B cell (primary cell): ENCODE data around the gene SVIP. TPM values are rescaled to one million over a fixed set of nuclear protein-coding genes. Genes with fewer than 3 reads are reported as not detected.

Experiments
- ATAC-seq: fragments of 200-7000 bp; cut with Tn5 transposase; one replicate; pipeline ENCODE4 v1.10.0; 2021; ENCODE audit warnings: low read depth, mild to moderate bottlenecking, moderate number of reproducible peaks, moderate library complexity
- CTCF ChIA-PET: fragments of 350-600 bp; sonication (Branson Sonifier 250); formaldehyde crosslinking; loops from one replicate; lab custom pipeline; 2021; ENCODE audit warnings: antibody characterized with exemption, inconsistent platforms; lab: Charles Lee
- POLR2A ChIA-PET: fragments of 350-600 bp; sonication (Branson Sonifier 250); formaldehyde crosslinking; loops from one replicate; lab custom pipeline; 2021; ENCODE audit warnings: antibody characterized with exemption; lab: Charles Lee
- DNase-seq: peaks from one replicate; pipeline ENCODE4 v3.0.0; 2013
- H2AFZ ChIP-seq: 2 replicates; pipeline ENCODE4 v1.6.1; 2012; ENCODE audit warnings: mild to moderate bottlenecking, low read depth, low read length; ENCODE audit not compliant: insufficient read depth, poor library complexity, severe bottlenecking
- H3K27ac ChIP-seq, 2 donors: 1 replicate in 1 of 2; 2 replicates in 1 of 2; pipeline ENCODE4 v1.5.1; 2012 to 2013; ENCODE audit warnings: low read length in 2 of 2, mild to moderate bottlenecking in 2 of 2, moderate library complexity in 1 of 2
- H3K27me3 ChIP-seq, 4 experiments: fragments of 200-600 bp in 1 of 4; sonication (generic) in 1 of 4; replicated peaks in 1 of 4; 1 replicate in 2 of 4; 2 replicates in 2 of 4; pipeline versions ENCODE4 v1.6.1 to v1.7.0; 2013 to 2016; ENCODE audit warnings: low read length in 3 of 4, mild to moderate bottlenecking in 2 of 4, mixed read lengths in 1 of 4, moderate library complexity in 1 of 4; ENCODE audit not compliant: insufficient read depth in 4 of 4, control insufficient read depth in 3 of 4; ENCODE audit errors: control extremely low read depth in 1 of 4
- H3K36me3 ChIP-seq, 2 experiments: replicated peaks in 1 of 2; 1 replicate in 1 of 2; 2 replicates in 1 of 2; pipeline versions ENCODE4 v1.6.1 to v1.7.1; 2013; ENCODE audit warnings: low read length in 1 of 2; ENCODE audit not compliant: insufficient read depth in 2 of 2, control insufficient read depth in 1 of 2; ENCODE audit errors: control extremely low read depth in 1 of 2, extremely low read depth in 1 of 2
- H3K4me1 ChIP-seq, 2 donors: fragments of 200-600 bp in 1 of 2; sonication (generic) in 1 of 2; 1 replicate in 1 of 2; 2 replicates in 1 of 2; pipeline versions ENCODE4 v1.5.1 to v1.6.1; 2013 to 2017; ENCODE audit warnings: low read length in 2 of 2; ENCODE audit not compliant: control insufficient read depth in 2 of 2, insufficient read depth in 2 of 2
- H3K4me2 ChIP-seq: replicated peaks from 2 replicates; pipeline ENCODE3; 2012; ENCODE audit warnings: mild to moderate bottlenecking, low read depth, low read length; ENCODE audit not compliant: poor library complexity, severe bottlenecking
- H3K4me3 ChIP-seq, 5 experiments: fragments of 200-600 bp in 1 of 5; sonication (generic) in 1 of 5; 1 replicate in 3 of 5; 2 replicates in 2 of 5; pipeline versions ENCODE4 v1.5.1 to v1.7.0; 2011 to 2016; ENCODE audit warnings: low read length in 4 of 5, mild to moderate bottlenecking in 4 of 5, low read depth in 2 of 5, control low read depth in 1 of 5, moderate library complexity in 1 of 5; ENCODE audit not compliant: insufficient read depth in 1 of 5; ENCODE audit errors: control extremely low read depth in 1 of 5, extremely low read depth in 1 of 5
- H3K79me2 ChIP-seq: fragments of 200-600 bp; sonication (generic); one replicate; pipeline ENCODE4 v1.6.0; 2016; ENCODE audit warnings: low read length; ENCODE audit not compliant: control insufficient read depth, insufficient read depth
- H3K9ac ChIP-seq: fragments of 200-600 bp; sonication (generic); 2 replicates; pipeline ENCODE4 v1.6.1; 2017; ENCODE audit warnings: mild to moderate bottlenecking, low read length, moderate library complexity
- H3K9me3 ChIP-seq, 3 donors: one replicate each; pipeline versions ENCODE4 v1.6.1 to v1.7.1; 2013; ENCODE audit warnings: low read length in 2 of 3; ENCODE audit not compliant: control insufficient read depth in 2 of 3, insufficient read depth in 1 of 3; ENCODE audit errors: control extremely low read depth in 1 of 3
- H4K20me1 ChIP-seq: 2 replicates; pipeline ENCODE4 v1.6.0; 2012; ENCODE audit warnings: mild to moderate bottlenecking, low read length; ENCODE audit not compliant: insufficient read depth, control insufficient read depth, poor library complexity, severe bottlenecking
- H3K27ac Mint-ChIP-seq: one replicate; pipeline ENCODE4 v1.8.0; 2021; ENCODE audit warnings: mixed read lengths
- H3K27me3 Mint-ChIP-seq: one replicate; pipeline ENCODE4 v1.8.0; 2021; ENCODE audit warnings: mixed read lengths
- H3K4me1 Mint-ChIP-seq: one replicate; pipeline ENCODE4 v1.8.0; 2021; ENCODE audit warnings: mixed read lengths
- H3K4me3 Mint-ChIP-seq: one replicate; pipeline ENCODE4 v1.8.0; 2021; ENCODE audit warnings: mixed read lengths
- H3K9me3 Mint-ChIP-seq: one replicate; pipeline ENCODE4 v1.8.0; 2022; ENCODE audit warnings: mixed read lengths; ENCODE audit not compliant: insufficient read depth
- EZH2 ChIP-seq: IDR thresholded peaks from 2 replicates; pipeline ENCODE4 v1.6.1; 2012; ENCODE audit warnings: borderline replicate concordance, low read depth, mild to moderate bottlenecking, moderate library complexity, low read length; ENCODE audit not compliant: insufficient read depth, poor library complexity, severe bottlenecking
- intact Hi-C: fragments of 100-400 bp; cut with micrococcal nuclease; formaldehyde crosslinking; loops from one replicate; pipeline ENCODE4 v1.10.0; 2022
- polyA plus RNA-seq: library from polyadenylated mRNA; depleted of rRNA; stranded (reverse); fragments of >200 nt; gene quantifications from 2 replicates; pipeline ENCODE4 v1.2.3, GENCODE V29; 2012
- total RNA-seq, 2 donors: library from RNA; stranded (reverse); fragments of 120-200 nt in 1 of 2; gene quantifications; 1 replicate in 1 of 2; 2 replicates in 1 of 2; pipeline versions ENCODE4 v1.2.3 to v1.2.4, GENCODE V29; 2013 to 2022
- TF ChIP-seq, protein P1 (sequence below): fragments of 200-600 bp; IDR thresholded peaks from one replicate; pipeline ENCODE4 v1.8.0; 2022; ENCODE audit warnings: antibody characterized with exemption, mild to moderate bottlenecking

Gene SVIP
- total and polyA plus RNA-seq, 2 donors (not counting 1 experiment from before 2014, with no cell fraction given) = 5.6 to 20.4 TPM

DNA sequence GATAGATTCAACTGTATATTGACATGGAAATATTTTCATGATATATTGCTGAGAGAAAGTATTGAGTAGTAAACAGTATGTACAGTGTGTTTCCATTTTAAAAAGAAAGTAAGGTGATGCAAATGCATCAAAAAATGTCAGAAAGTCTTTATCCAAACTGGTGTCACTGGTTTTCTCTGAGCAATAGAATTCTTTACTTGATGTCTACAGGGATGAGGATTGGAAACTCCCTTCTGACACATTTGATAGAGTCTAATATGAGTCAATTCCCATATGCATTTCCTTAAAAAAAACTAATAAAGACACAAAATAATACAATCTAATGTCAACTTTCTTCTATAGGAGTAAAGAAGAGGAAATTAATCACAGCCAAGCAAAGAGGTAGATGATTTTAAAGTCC, 49.0 kb upstream of the SVIP start:
- H3K36me3 ChIP-seq = no peaks in the 10 kb centered on the region
- ChIA-PET CTCF (interaction anchor here (0.9 to 3.1 kb wide), 3 partner anchors 12 to 91 kb away, joined by 3 to 10 read pairs (median 4); partner anchors contain the start of gene SVIP), POLR2A (no interaction called here)
- no peak overlapping the region for H3K4me3 ChIP-seq
- H3K4me3 Mint-ChIP-seq = no peak overlapping the region
- no peaks in the 10 kb centered on the region for H3K9me3 Mint-ChIP-seq
- no peaks in the 10 kb centered on the region for H4K20me1 ChIP-seq
- ATAC-seq (no peak), DNase-seq (no peak)
- H3K4me2 ChIP-seq = no peak overlapping the region
- H2AFZ ChIP-seq = no peak overlapping the region
- H3K9ac ChIP-seq = no peak overlapping the region
- no peak overlapping the region for H3K27ac Mint-ChIP-seq
- no peak overlapping the region for H3K27ac ChIP-seq
- H3K79me2 ChIP-seq = no peaks in the 10 kb centered on the region
- no peaks in the 10 kb centered on the region for H3K27me3 ChIP-seq
- intact Hi-C loops = no loop called here
- H3K27me3 Mint-ChIP-seq = peaks cover 3% of the 10 kb centered on the region
- no peaks in the 10 kb centered on the region for H3K4me1 Mint-ChIP-seq
- TF ChIP-seq, protein P1, sequence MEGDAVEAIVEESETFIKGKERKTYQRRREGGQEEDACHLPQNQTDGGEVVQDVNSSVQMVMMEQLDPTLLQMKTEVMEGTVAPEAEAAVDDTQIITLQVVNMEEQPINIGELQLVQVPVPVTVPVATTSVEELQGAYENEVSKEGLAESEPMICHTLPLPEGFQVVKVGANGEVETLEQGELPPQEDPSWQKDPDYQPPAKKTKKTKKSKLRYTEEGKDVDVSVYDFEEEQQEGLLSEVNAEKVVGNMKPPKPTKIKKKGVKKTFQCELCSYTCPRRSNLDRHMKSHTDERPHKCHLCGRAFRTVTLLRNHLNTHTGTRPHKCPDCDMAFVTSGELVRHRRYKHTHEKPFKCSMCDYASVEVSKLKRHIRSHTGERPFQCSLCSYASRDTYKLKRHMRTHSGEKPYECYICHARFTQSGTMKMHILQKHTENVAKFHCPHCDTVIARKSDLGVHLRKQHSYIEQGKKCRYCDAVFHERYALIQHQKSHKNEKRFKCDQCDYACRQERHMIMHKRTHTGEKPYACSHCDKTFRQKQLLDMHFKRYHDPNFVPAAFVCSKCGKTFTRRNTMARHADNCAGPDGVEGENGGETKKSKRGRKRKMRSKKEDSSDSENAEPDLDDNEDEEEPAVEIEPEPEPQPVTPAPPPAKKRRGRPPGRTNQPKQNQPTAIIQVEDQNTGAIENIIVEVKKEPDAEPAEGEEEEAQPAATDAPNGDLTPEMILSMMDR = no peak
- TF ChIP-seq EZH2 = no peak
- no peaks in the 10 kb centered on the region for H3K9me3 ChIP-seq
- H3K4me1 ChIP-seq = no peaks in the 10 kb centered on the region

DNA sequence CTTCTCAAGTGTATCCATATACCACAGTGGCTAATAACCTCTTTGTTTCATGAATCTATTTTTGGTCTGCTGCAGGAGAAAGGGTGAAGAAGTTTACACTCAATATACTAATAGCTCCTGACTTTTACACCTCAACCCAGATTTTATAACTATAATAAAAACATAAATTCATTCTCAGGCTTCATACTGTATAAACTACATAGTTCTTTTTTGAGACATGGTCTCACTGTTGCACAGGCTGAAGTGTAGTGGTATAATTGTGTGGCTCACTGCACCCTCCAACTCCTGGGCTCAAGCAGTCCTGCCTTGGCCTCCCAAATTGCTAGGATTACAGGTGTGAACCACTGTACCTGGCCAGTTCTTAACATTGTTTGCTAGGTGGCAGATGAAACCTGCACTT, 48.4 kb upstream of the SVIP start:
- H3K9me3 ChIP-seq = no peaks in the 10 kb centered on the region
- CTCF ChIA-PET = interaction anchor here (0.9 to 3.1 kb wide), 4 partner anchors 12 to 90 kb away, joined by 3 to 10 read pairs (median 6); partner anchors contain the start of gene SVIP
- no peaks in the 10 kb centered on the region for H3K9me3 Mint-ChIP-seq
- H3K9ac ChIP-seq = no peak overlapping the region
- peaks cover 3% of the 10 kb centered on the region for H3K27me3 Mint-ChIP-seq
- H3K4me1 Mint-ChIP-seq = no peaks in the 10 kb centered on the region
- H4K20me1 ChIP-seq = no peaks in the 10 kb centered on the region
- no peaks in the 10 kb centered on the region for H3K27me3 ChIP-seq
- no peaks in the 10 kb centered on the region for H3K4me1 ChIP-seq
- DNase-seq (no peak), ATAC-seq (no peak)
- H3K4me3 ChIP-seq = no peak overlapping the region
- no peak overlapping the region for H3K27ac Mint-ChIP-seq
- no peak overlapping the region for H3K4me3 Mint-ChIP-seq
- no peaks in the 10 kb centered on the region for H3K79me2 ChIP-seq
- H2AFZ ChIP-seq = no peak overlapping the region
- H3K36me3 ChIP-seq = no peaks in the 10 kb centered on the region
- no peak for TF ChIP-seq EZH2
- TF ChIP-seq, protein P1 = no peak
- intact Hi-C loops = no loop called here
- no peak overlapping the region for H3K27ac ChIP-seq
- POLR2A ChIA-PET = no interaction called here
- H3K4me2 ChIP-seq = no peak overlapping the region
